ENCODE results near the gene ABT1. TPM values are rescaled to one million over a fixed set of nuclear protein-coding genes. Genes with fewer than 3 reads are reported as not detected.
"Not testable (repeated sequence)": the region's sequence is repeated elsewhere in the genome, so short reads cannot be mapped to it uniquely, and the experiment has no call there.

ABT1 gene
- total RNA-seq (10 to 100 TPM; 34.5 to 36.1 TPM), polyA plus RNA-seq (39.7 TPM)

DNA sequence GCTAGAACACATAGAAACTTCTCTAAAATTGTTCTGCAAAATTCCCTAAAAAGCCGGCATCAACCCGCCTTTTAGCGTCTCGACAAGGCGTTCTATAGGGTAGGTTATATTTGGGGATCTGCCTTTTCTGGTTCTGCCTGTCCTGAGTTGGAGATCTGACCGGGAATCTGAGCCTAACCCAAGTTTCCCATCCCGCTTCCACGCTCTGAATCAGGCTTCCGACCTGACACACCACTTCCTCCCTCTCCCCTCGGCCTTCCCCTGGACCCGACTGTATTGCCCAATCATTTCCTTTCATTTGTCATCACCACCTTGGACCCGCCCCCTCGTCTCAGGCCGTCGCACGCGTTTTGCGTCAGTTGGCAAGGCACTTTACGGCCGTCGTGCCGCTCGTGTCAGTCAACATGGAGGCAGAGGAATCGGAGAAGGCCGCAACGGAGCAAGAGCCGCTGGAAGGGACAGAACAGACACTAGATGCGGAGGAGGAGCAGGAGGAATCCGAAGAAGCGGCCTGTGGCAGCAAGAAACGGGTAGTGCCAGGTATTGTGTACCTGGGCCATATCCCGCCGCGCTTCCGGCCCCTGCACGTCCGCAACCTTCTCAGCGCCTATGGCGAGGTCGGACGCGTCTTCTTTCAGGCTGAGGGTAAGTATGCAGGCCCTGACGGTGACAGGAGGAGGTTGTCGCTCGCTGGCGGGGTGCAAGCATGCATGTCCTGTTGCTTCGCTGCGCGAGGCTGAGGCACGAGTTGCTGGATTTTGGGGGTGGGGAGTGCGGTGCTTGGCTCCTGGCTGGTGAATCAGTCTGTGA lies at the start of gene ABT1:
ABT1 (plus strand) TSS at position 375 of the 810 bp plus-strand sequence; CDS start at position 405, 30 bp downstream.
- CTCF ChIA-PET, result interaction anchor here (1.4 to 8.3 kb wide), 10 partner anchors 15 to 419 kb away, joined by 3 to 97 read pairs (median 13); no protein-coding TSS in a partner anchor
- Mint-ChIP-seq H3K4me3 (no peak within 1 kb of the TSS), H3K9me3 (no peaks in the 10 kb centered on the region), H3K27me3 (peaks cover 0 to 30% of the 10 kb centered on the region in 2 donors), H3K4me1 (peaks cover 8 to 13% (median 9%) of the 10 kb centered on the region in 3 donors), H3K27ac (no peak within 1 kb of the TSS), H3K36me3 (peaks cover 0 to 29% (median 7%) of the 10 kb centered on the region in 3 donors)
- Histone ChIP-seq H3K36me3 (ENCODE audit: insufficient read depth, low read length) (peaks cover 22% of the 10 kb centered on the region), H3K9me3 (ENCODE audit: low read length) (no peaks in the 10 kb centered on the region), H3K4me3 (ENCODE audit: low read length) (peak within 1 kb of the TSS; percentile 72), H3K27ac (ENCODE audit: low read depth, low read length) (peak within 1 kb of the TSS; percentile 90), H3K27me3 (ENCODE audit: insufficient read depth, low read length, poor library complexity, severe bottlenecking) (peaks cover 5% of the 10 kb centered on the region), H3K4me1 (ENCODE audit: insufficient read depth, low read length) (peaks cover 21% of the 10 kb centered on the region)
- POLR2A ChIA-PET, result interaction anchor here (1.1 kb wide), 1 partner anchor 42 kb away, joined by 3 read pairs; no protein-coding TSS in a partner anchor
- peak; percentile 94 to 97 (median 96) for DNase-seq

DNA sequence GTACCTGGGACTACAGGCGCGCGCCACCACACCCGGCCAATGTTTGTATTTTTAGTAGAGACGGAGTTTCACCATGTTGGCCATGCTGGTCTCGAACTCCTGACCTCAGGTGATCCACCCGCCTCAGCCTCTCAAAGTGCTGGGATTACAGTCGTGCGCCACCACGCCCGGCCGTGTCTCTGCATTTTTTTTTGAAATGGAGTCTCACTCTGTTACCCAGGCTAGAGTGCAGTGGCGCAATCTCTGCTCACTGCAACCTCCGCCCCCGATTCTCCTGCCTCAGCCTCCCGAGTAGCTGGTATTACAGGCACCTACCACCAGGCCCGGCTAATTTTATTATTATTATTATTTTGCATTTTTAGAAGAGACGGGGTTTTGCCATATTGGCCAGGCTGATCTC lies 49.4 kb upstream of the ABT1 start:
- H3K9me3 Mint-ChIP-seq; H3K4me1 ChIP-seq (ENCODE audit: insufficient read depth, low read length); DNase-seq; H3K4me3 ChIP-seq (ENCODE audit: low read length); H3K27me3 Mint-ChIP-seq; POLR2A ChIA-PET; H3K27ac ChIP-seq (ENCODE audit: low read depth, low read length); H3K27me3 ChIP-seq (ENCODE audit: insufficient read depth, low read length, poor library complexity, severe bottlenecking); H3K9me3 ChIP-seq (ENCODE audit: low read length): not testable (repeated sequence)
- peak overlapping the region in 1 of 7 donors; percentile 70 for H3K4me3 Mint-ChIP-seq
- peak overlapping the region in 2 of 8 donors; percentile 33 to 36 for H3K27ac Mint-ChIP-seq
- CTCF ChIA-PET, result interaction anchor here (1.0 to 1.4 kb wide), 3 partner anchors 9 to 50 kb away, joined by 3 read pairs; partner anchors contain the start of gene HMGN4
- H3K36me3 ChIP-seq (ENCODE audit: insufficient read depth, low read length), result peaks cover 10% of the 10 kb centered on the region
- peaks cover 4 to 45% (median 15%) of the 10 kb centered on the region in 3 donors for H3K36me3 Mint-ChIP-seq
- H3K4me1 Mint-ChIP-seq, result peaks cover 24 to 38% (median 26%) of the 10 kb centered on the region in 3 donors

DNA sequence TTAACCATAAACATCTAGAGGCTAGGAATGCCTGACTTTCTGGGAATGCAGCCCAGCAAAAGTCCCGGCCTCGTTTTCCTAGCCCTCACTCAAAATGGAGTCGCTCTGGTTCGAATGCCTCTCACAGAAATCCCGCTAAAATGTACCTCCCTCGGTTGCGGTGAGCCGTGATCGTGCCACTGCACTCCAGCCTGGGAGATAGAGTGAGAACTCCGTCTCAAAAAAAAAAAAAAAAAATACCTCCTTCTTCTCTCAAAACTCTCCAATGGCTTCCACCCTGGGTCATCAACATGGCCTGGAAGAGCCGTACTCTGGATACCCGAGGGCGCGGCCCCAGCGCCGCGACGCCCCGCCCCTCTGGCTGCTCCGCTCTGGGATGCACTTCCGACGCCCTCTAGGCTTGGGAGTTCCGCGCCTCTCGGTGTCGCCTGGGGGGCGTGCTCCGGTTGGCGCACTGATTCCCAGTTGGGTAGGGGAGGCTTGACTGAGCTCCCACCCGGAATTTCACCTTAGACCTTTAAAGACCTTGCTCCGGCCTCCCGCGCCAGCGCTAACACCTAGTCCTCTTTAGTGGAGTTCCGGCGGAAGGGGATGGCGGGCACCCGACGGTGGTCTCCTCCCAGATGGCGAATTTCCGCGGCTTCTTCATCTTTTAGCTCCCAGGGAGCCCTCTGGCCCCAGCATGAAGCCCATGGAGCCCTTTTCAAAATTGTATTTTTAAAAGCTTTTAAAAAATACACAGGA lies 46.3 kb upstream of the ABT1 start:
- peaks cover 10 to 22% (median 20%) of the 10 kb centered on the region in 3 donors for H3K4me1 Mint-ChIP-seq
- Histone ChIP-seq H3K4me1 (ENCODE audit: insufficient read depth, low read length) (peaks cover 11% of the 10 kb centered on the region), H3K27ac (ENCODE audit: low read depth, low read length) (no peak overlapping the region), H3K36me3 (ENCODE audit: insufficient read depth, low read length) (no peaks in the 10 kb centered on the region), H3K9me3 (ENCODE audit: low read length) (no peaks in the 10 kb centered on the region), H3K27me3 (ENCODE audit: insufficient read depth, low read length, poor library complexity, severe bottlenecking) (no peaks in the 10 kb centered on the region), H3K4me3 (ENCODE audit: low read length) (peak overlapping the region; percentile 65)
- peaks cover 4 to 23% (median 4%) of the 10 kb centered on the region in 3 donors for H3K36me3 Mint-ChIP-seq
- H3K4me3 Mint-ChIP-seq, result peak overlapping the region in 6 of 7 donors; percentile 92 to 97 (median 94)
- POLR2A ChIA-PET, result interaction anchor here (1.2 to 2.3 kb wide), 2 partner anchors 12 to 13 kb away, joined by 3 to 7 read pairs; partner anchors contain the start of gene HMGN4
- no peaks in the 10 kb centered on the region for H3K9me3 Mint-ChIP-seq
- peak; percentile 28 to 59 (median 41) for DNase-seq
- CTCF ChIA-PET, result interaction anchor here (0.7 to 2.8 kb wide), 6 partner anchors 11 to 209 kb away, joined by 3 to 11 read pairs (median 4); partner anchors contain the start of gene HMGN4
- H3K27me3 Mint-ChIP-seq, result peaks cover 0 to 4% of the 10 kb centered on the region in 2 donors
- H3K27ac Mint-ChIP-seq, result peak overlapping the region in 7 of 8 donors; percentile 41 to 86 (median 64)

DNA sequence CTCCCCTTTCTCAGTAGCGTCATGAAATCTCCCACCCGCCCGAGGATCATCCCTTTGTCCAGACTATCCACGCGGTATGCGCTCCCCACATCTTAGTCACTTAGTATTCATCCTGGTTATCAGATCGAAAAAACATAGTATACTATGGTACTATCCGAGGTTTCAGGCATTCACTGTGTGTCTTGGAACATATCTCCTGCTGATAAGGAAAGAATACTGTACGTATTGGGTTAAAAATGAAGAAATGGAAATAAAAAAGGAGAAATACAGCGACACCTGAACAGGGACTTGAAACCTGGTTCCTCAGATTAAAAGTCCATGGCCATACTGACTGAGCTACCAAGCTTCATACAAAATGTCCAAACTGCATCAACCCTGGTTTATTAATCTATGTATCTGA lies 44.5 kb upstream of the ABT1 start:
- Mint-ChIP-seq H3K36me3 (peaks cover 0 to 7% (median 0%) of the 10 kb centered on the region in 3 donors), H3K9me3 (no peaks in the 10 kb centered on the region), H3K27me3 (peaks cover 0 to 4% of the 10 kb centered on the region in 2 donors), H3K4me1 (peaks cover 20 to 31% (median 29%) of the 10 kb centered on the region in 3 donors), H3K27ac (no peak overlapping the region), H3K4me3 (no peak overlapping the region)
- no peak for DNase-seq
- H3K4me3 ChIP-seq (ENCODE audit: low read length), result no peak overlapping the region
- ChIA-PET POLR2A (interaction anchor here (0.5 to 3.1 kb wide), 5 partner anchors 14 to 320 kb away, joined by 3 to 34 read pairs (median 3); partner anchors contain the start of gene HMGN4), CTCF (interaction anchor here (1.2 to 2.8 kb wide), 6 partner anchors 14 to 230 kb away, joined by 3 to 11 read pairs (median 4); partner anchors contain the start of gene HMGN4)
- no peak overlapping the region for H3K27ac ChIP-seq (ENCODE audit: low read depth, low read length)
- H3K4me1 ChIP-seq (ENCODE audit: insufficient read depth, low read length), result peaks cover 11% of the 10 kb centered on the region
- no peaks in the 10 kb centered on the region for H3K36me3 ChIP-seq (ENCODE audit: insufficient read depth, low read length)
- H3K9me3 ChIP-seq (ENCODE audit: low read length), result no peaks in the 10 kb centered on the region
- no peaks in the 10 kb centered on the region for H3K27me3 ChIP-seq (ENCODE audit: insufficient read depth, low read length, poor library complexity, severe bottlenecking)

DNA sequence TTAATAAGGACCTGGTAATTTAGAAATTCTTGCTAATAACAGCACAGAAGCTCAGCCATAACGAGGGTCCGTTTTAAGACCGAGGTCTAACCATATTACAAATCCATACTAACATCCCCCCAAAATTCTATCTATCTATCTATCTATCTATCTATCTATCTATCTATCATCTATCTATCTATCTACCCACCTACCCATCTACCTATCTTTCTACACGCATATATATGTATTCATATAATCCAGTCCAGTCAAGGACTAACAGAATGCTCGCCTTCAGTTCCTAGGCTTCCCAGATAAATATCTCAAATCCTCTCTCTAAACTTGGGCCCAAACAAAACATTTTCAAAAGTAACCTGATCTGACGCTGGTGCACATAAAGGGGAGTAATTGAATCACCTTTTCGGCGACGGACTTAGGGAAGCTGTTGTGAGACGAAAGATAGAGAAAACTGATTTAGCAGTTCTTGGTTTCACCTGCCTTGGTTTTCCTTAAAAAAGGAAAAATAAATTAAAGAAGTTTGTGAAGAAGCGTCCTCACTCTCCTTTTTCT lies 44.0 kb upstream of the ABT1 start:
- Histone ChIP-seq H3K9me3 (ENCODE audit: low read length) (no peaks in the 10 kb centered on the region), H3K4me1 (ENCODE audit: insufficient read depth, low read length) (peaks cover 11% of the 10 kb centered on the region), H3K27ac (ENCODE audit: low read depth, low read length) (peak overlapping the region; percentile 64), H3K27me3 (ENCODE audit: insufficient read depth, low read length, poor library complexity, severe bottlenecking) (no peaks in the 10 kb centered on the region), H3K36me3 (ENCODE audit: insufficient read depth, low read length) (no peaks in the 10 kb centered on the region), H3K4me3 (ENCODE audit: low read length) (peak overlapping the region; percentile 89)
- Mint-ChIP-seq H3K27me3 (peaks cover 0 to 4% of the 10 kb centered on the region in 2 donors), H3K4me3 (no peak overlapping the region), H3K9me3 (no peaks in the 10 kb centered on the region), H3K4me1 (peaks cover 20 to 31% (median 29%) of the 10 kb centered on the region in 3 donors), H3K36me3 (peaks cover 0 to 7% (median 0%) of the 10 kb centered on the region in 3 donors), H3K27ac (no peak overlapping the region)
- ChIA-PET POLR2A (interaction anchor here (0.5 to 3.1 kb wide), 8 partner anchors 15 to 699 kb away, joined by 3 to 34 read pairs (median 5); partner anchors contain the start of gene HMGN4), CTCF (interaction anchor here (1.2 to 4.1 kb wide), 7 partner anchors 16 to 230 kb away, joined by 3 to 15 read pairs (median 11); partner anchors contain the start of gene HMGN4)
- DNase-seq, result no peak

DNA sequence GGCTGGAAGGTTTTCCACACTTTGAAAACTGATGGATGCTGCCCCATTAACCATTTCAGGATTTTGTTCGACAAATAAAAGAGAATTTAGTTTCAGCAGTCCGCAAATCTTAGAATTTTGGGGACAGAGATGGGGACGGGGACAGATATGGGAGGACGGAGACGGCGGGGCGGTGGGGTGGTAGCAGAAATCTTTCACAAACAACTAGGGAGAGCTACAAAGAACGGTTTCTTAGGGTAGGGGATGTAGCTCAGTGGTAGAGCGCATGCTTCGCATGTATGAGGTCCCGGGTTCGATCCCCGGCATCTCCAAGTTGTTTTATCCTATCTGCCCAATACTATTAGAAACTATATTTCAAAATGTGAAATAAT lies 43.5 kb upstream of the ABT1 start:
- Mint-ChIP-seq H3K9me3 (no peaks in the 10 kb centered on the region), H3K27ac (no peak overlapping the region), H3K4me3 (no peak overlapping the region), H3K27me3 (peaks cover 0 to 4% of the 10 kb centered on the region in 2 donors), H3K36me3 (peaks cover 0 to 7% (median 0%) of the 10 kb centered on the region in 3 donors), H3K4me1 (peaks cover 20 to 31% (median 29%) of the 10 kb centered on the region in 3 donors)
- Histone ChIP-seq H3K4me3 (ENCODE audit: low read length) (peak overlapping the region; percentile 89), H3K4me1 (ENCODE audit: insufficient read depth, low read length) (peaks cover 11% of the 10 kb centered on the region), H3K36me3 (ENCODE audit: insufficient read depth, low read length) (no peaks in the 10 kb centered on the region), H3K9me3 (ENCODE audit: low read length) (no peaks in the 10 kb centered on the region), H3K27me3 (ENCODE audit: insufficient read depth, low read length, poor library complexity, severe bottlenecking) (no peaks in the 10 kb centered on the region), H3K27ac (ENCODE audit: low read depth, low read length) (peak overlapping the region; percentile 64)
- POLR2A ChIA-PET, result interaction anchor here (0.6 to 3.1 kb wide), 10 partner anchors 11 to 699 kb away, joined by 3 to 34 read pairs (median 6); partner anchors contain the start of gene HMGN4
- CTCF ChIA-PET, result interaction anchor here (0.7 to 4.4 kb wide), 6 partner anchors 11 to 42 kb away, joined by 3 to 40 read pairs (median 13); partner anchors contain the start of gene HMGN4
- peak; percentile 58 to 81 (median 76) for DNase-seq

All from CD8-positive, alpha-beta memory T cell (primary cell).